T-helper 2 cell treated with Interferon-gamma antibody and Interleukin-4, amounts not matched to agents 5 μg/mL and 100 μg/mL, for 36 hours (primary cell): Measurements from ENCODE around the gene SARDH.

ENCODE experiments used
- DNase-seq: peaks from one replicate; pipeline ENCODE4 v3.0.0; 2021; ENCODE audit warnings: low spot score
- H3K27ac Mint-ChIP-seq: one replicate; pipeline ENCODE4 v1.8.0; 2021; ENCODE audit warnings: mild to moderate bottlenecking, mixed read lengths
- H3K27me3 Mint-ChIP-seq: one replicate; pipeline ENCODE4 v1.8.0; 2021; ENCODE audit warnings: low read depth, mixed read lengths
- H3K36me3 Mint-ChIP-seq: one replicate; pipeline ENCODE4 v1.8.0; 2021; ENCODE audit warnings: low read depth, mixed read lengths
- H3K4me1 Mint-ChIP-seq: one replicate; pipeline ENCODE4 v1.8.0; 2021; ENCODE audit warnings: low read depth, mixed read lengths
- H3K4me3 Mint-ChIP-seq: one replicate; pipeline ENCODE4 v1.8.0; 2022; ENCODE audit warnings: mild to moderate bottlenecking, moderate library complexity, mixed read lengths
- H3K9me3 Mint-ChIP-seq: one replicate; pipeline ENCODE4 v1.8.0; 2021; ENCODE audit warnings: mixed read lengths

SARDH gene

GRCh38 chr9:133706307-133707050 lies 31.7 kb downstream of the SARDH start:
- Mint-ChIP-seq H3K27me3 (peaks cover 2% of the 10 kb centered on the region), H3K36me3 (no peaks in the 10 kb centered on the region), H3K4me1 (peaks cover 6% of the 10 kb centered on the region), H3K27ac (no peak overlapping the region), H3K4me3 (no peak overlapping the region), H3K9me3 (no peaks in the 10 kb centered on the region)
- DNase-seq: no peak

- H3K27me3 Mint-ChIP-seq: peaks cover 2% of the 10 kb centered on the region
- DNase-seq: no peak
- H3K4me3 Mint-ChIP-seq: no peak overlapping the region
- peaks cover 14% of the 10 kb centered on the region for H3K4me1 Mint-ChIP-seq
- no peak overlapping the region for H3K27ac Mint-ChIP-seq
- no peaks in the 10 kb centered on the region for H3K9me3 Mint-ChIP-seq
- no peaks in the 10 kb centered on the region for H3K36me3 Mint-ChIP-seq
Observed at GRCh38 chr9:133705576-133705975, 32.6 kb downstream of the SARDH start.

- H3K4me1 Mint-ChIP-seq: peaks cover 17% of the 10 kb centered on the region
- no peaks in the 10 kb centered on the region for H3K9me3 Mint-ChIP-seq
- DNase-seq: no peak
- H3K27me3 Mint-ChIP-seq: peaks cover 2% of the 10 kb centered on the region
- H3K36me3 Mint-ChIP-seq: no peaks in the 10 kb centered on the region
- no peak overlapping the region for H3K4me3 Mint-ChIP-seq
- H3K27ac Mint-ChIP-seq: no peak overlapping the region
Observed at GRCh38 chr9:133704711-133705181, 33.4 kb downstream of the SARDH start.

GRCh38 chr9:133703591-133704399 lies 34.4 kb downstream of the SARDH start:
- Mint-ChIP-seq H3K27me3 (peaks cover 2% of the 10 kb centered on the region), H3K27ac (no peak overlapping the region), H3K36me3 (no peaks in the 10 kb centered on the region), H3K9me3 (no peaks in the 10 kb centered on the region), H3K4me1 (peaks cover 19% of the 10 kb centered on the region), H3K4me3 (no peak overlapping the region)
- DNase-seq: no peak

- H3K4me3 Mint-ChIP-seq: peak overlapping the region; percentile 68
- peak overlapping the region; percentile 60 for H3K27ac Mint-ChIP-seq
- H3K9me3 Mint-ChIP-seq: no peaks in the 10 kb centered on the region
- no peak for DNase-seq
- peaks cover 24% of the 10 kb centered on the region for H3K4me1 Mint-ChIP-seq
- H3K27me3 Mint-ChIP-seq: peaks cover 5% of the 10 kb centered on the region
- no peaks in the 10 kb centered on the region for H3K36me3 Mint-ChIP-seq
Observed at GRCh38 chr9:133702798-133703590, 35.2 kb downstream of the SARDH start.

GRCh38 chr9:133701981-133702797 lies 36.0 kb downstream of the SARDH start:
- Mint-ChIP-seq H3K9me3 (no peaks in the 10 kb centered on the region), H3K36me3 (no peaks in the 10 kb centered on the region), H3K27ac (peak overlapping the region; percentile 60), H3K27me3 (peaks cover 9% of the 10 kb centered on the region), H3K4me1 (peaks cover 24% of the 10 kb centered on the region), H3K4me3 (peak overlapping the region; percentile 68)
- DNase-seq: peak; percentile 51

GRCh38 chr9:133701321-133701980 lies 36.7 kb downstream of the SARDH start:
- DNase-seq: peak; percentile 19
- H3K9me3 Mint-ChIP-seq: no peaks in the 10 kb centered on the region
- peaks cover 30% of the 10 kb centered on the region for H3K4me1 Mint-ChIP-seq

GRCh38 chr9:133700819-133701320 lies 37.3 kb downstream of the SARDH start:
- Mint-ChIP-seq H3K27me3 (peaks cover 17% of the 10 kb centered on the region), H3K9me3 (no peaks in the 10 kb centered on the region), H3K4me3 (no peak overlapping the region), H3K36me3 (no peaks in the 10 kb centered on the region), H3K27ac (no peak overlapping the region), H3K4me1 (peaks cover 30% of the 10 kb centered on the region)
- DNase-seq: no peak

More at GRCh38 chr9:133701321-133701980, 36.7 kb downstream of the SARDH start:
- Mint-ChIP-seq H3K4me3 (no peak overlapping the region), H3K27me3 (peaks cover 16% of the 10 kb centered on the region), H3K36me3 (no peaks in the 10 kb centered on the region), H3K27ac (peak overlapping the region; percentile 62)

GRCh38 chr9:133699546-133699945 lies 38.6 kb downstream of the SARDH start:
- DNase-seq: no peak
- Mint-ChIP-seq H3K9me3 (no peaks in the 10 kb centered on the region), H3K27me3 (peaks cover 14% of the 10 kb centered on the region), H3K27ac (no peak overlapping the region), H3K4me1 (peaks cover 32% of the 10 kb centered on the region), H3K4me3 (no peak overlapping the region), H3K36me3 (no peaks in the 10 kb centered on the region)

- Mint-ChIP-seq H3K9me3 (no peaks in the 10 kb centered on the region), H3K36me3 (no peaks in the 10 kb centered on the region), H3K4me1 (peaks cover 23% of the 10 kb centered on the region), H3K27me3 (peaks cover 14% of the 10 kb centered on the region), H3K4me3 (no peak overlapping the region), H3K27ac (no peak overlapping the region)
- no peak for DNase-seq
Observed at GRCh38 chr9:133696071-133696472, 42.1 kb downstream of the SARDH start.

- Mint-ChIP-seq H3K27ac (no peak overlapping the region), H3K4me1 (peaks cover 15% of the 10 kb centered on the region), H3K27me3 (peaks cover 14% of the 10 kb centered on the region), H3K36me3 (no peaks in the 10 kb centered on the region), H3K9me3 (no peaks in the 10 kb centered on the region), H3K4me3 (no peak overlapping the region)
- DNase-seq: no peak
Observed at GRCh38 chr9:133694686-133695085, 43.5 kb downstream of the SARDH start.

- Mint-ChIP-seq H3K4me3 (no peak overlapping the region), H3K27me3 (peaks cover 14% of the 10 kb centered on the region), H3K9me3 (no peaks in the 10 kb centered on the region), H3K27ac (no peak overlapping the region), H3K4me1 (peaks cover 14% of the 10 kb centered on the region), H3K36me3 (no peaks in the 10 kb centered on the region)
- no peak for DNase-seq
Observed at GRCh38 chr9:133693703-133694529, 44.2 kb downstream of the SARDH start.
